ENCODE measurements around the gene MYO1C.

- no peak for TF ChIP-seq CTCF (IDR thresholded peaks at IDR 0.05)
- no peak for TF ChIP-seq POLR2A (IDR thresholded peaks at IDR 0.05)
Observed at GRCh38 chr17:1449412-1449967, 43.0 kb downstream of the MYO1C start.
